Astrocyte (in vitro differentiated cells and primary cell): ENCODE results near the gene COMMD10. TPM values are rescaled to one million over a fixed set of nuclear protein-coding genes. Genes with fewer than 3 reads are reported as not detected.

Source experiments
- DNase-seq: peaks from one replicate; pipeline ENCODE4 v3.0.0-alpha.2; 2010; ENCODE audit warnings: low read depth
- FAIRE-seq: peaks from 2 replicates; lab custom pipeline; 2011; peaks lifted over from hg19 to GRCh38; lab: Jason Lieb, UNC
- H2AFZ ChIP-seq: 2 replicates; pipeline ENCODE4 v1.6.0; 2012; ENCODE audit warnings: low read depth, low read length, inconsistent platforms
- H3K27ac ChIP-seq: 2 replicates; pipeline ENCODE4 v1.5.1; 2011; ENCODE audit warnings: low read depth, low read length, inconsistent platforms
- H3K27me3 ChIP-seq: 2 replicates; pipeline ENCODE4 v1.6.0; 2011; ENCODE audit warnings: low read length, inconsistent platforms; ENCODE audit not compliant: insufficient read depth
- H3K36me3 ChIP-seq: 2 replicates; pipeline ENCODE4 v1.5.1; 2011; ENCODE audit warnings: low read length, inconsistent platforms; ENCODE audit not compliant: insufficient read depth
- H3K4me1 ChIP-seq: 2 replicates; pipeline ENCODE4 v1.5.1; 2011; ENCODE audit warnings: low read length, inconsistent platforms; ENCODE audit not compliant: insufficient read depth
- H3K4me2 ChIP-seq: 2 replicates; pipeline ENCODE4 v1.6.0; 2012; ENCODE audit warnings: low read length, inconsistent platforms
- H3K4me3 ChIP-seq: 2 replicates; pipeline ENCODE4 v1.5.1; 2011; ENCODE audit warnings: low read depth, mild to moderate bottlenecking, low read length, inconsistent platforms; ENCODE audit not compliant: insufficient read depth
- H3K79me2 ChIP-seq: 2 replicates; pipeline ENCODE4 v1.6.0; 2012; ENCODE audit warnings: mild to moderate bottlenecking, low read length, inconsistent platforms; ENCODE audit not compliant: insufficient read depth
- H3K9ac ChIP-seq: 2 replicates; pipeline ENCODE4 v1.6.0; 2012; ENCODE audit warnings: mild to moderate bottlenecking, low read length, inconsistent platforms
- H3K9me3 ChIP-seq: 2 replicates; pipeline ENCODE4 v1.5.1; 2012; ENCODE audit warnings: low read depth, mild to moderate bottlenecking, low read length, inconsistent platforms; ENCODE audit not compliant: insufficient read depth
- H4K20me1 ChIP-seq: 2 replicates; pipeline ENCODE4 v1.6.0; 2012; ENCODE audit warnings: low read length, inconsistent platforms; ENCODE audit not compliant: insufficient read depth
- H3K27ac Mint-ChIP-seq: one replicate; pipeline ENCODE4 v1.8.0; 2021; ENCODE audit warnings: mild to moderate bottlenecking, mixed read lengths; ENCODE audit not compliant: unreplicated experiment
- H3K27me3 Mint-ChIP-seq: one replicate; pipeline ENCODE4 v1.8.0; 2021; ENCODE audit warnings: low read depth, mixed read lengths; ENCODE audit not compliant: unreplicated experiment
- H3K36me3 Mint-ChIP-seq: one replicate; pipeline ENCODE4 v1.8.0; 2021; ENCODE audit warnings: low read depth, mixed read lengths; ENCODE audit not compliant: unreplicated experiment
- H3K4me1 Mint-ChIP-seq: one replicate; pipeline ENCODE4 v1.8.0; 2021; ENCODE audit warnings: low read depth, mixed read lengths; ENCODE audit not compliant: unreplicated experiment
- H3K4me3 Mint-ChIP-seq: one replicate; pipeline ENCODE4 v1.8.0; 2021; ENCODE audit warnings: mild to moderate bottlenecking, moderate library complexity, mixed read lengths; ENCODE audit not compliant: unreplicated experiment
- H3K9me3 Mint-ChIP-seq: one replicate; pipeline ENCODE4 v1.8.0; 2021; ENCODE audit warnings: mild to moderate bottlenecking, mixed read lengths; ENCODE audit not compliant: unreplicated experiment
- EZH2 ChIP-seq: IDR thresholded peaks from 2 replicates; pipeline ENCODE4 v1.6.1; 2012; ENCODE audit warnings: mild to moderate bottlenecking, low read length, inconsistent platforms; ENCODE audit not compliant: insufficient read depth
- total RNA-seq: library from RNA; stranded (reverse); gene quantifications from 2 replicates; pipeline ENCODE4 v1.2.1, GENCODE V29; 2021
- TF ChIP-seq, protein P1 (sequence below): IDR thresholded peaks from 2 replicates; pipeline ENCODE4 v1.5.1; 2011; ENCODE audit warnings: low read depth, mild to moderate bottlenecking, inconsistent platforms, low read length, moderate library complexity; ENCODE audit not compliant: insufficient read depth

Gene COMMD10
- total RNA-seq, 1 donor from 2014 or later: 18.1 TPM

DNA sequence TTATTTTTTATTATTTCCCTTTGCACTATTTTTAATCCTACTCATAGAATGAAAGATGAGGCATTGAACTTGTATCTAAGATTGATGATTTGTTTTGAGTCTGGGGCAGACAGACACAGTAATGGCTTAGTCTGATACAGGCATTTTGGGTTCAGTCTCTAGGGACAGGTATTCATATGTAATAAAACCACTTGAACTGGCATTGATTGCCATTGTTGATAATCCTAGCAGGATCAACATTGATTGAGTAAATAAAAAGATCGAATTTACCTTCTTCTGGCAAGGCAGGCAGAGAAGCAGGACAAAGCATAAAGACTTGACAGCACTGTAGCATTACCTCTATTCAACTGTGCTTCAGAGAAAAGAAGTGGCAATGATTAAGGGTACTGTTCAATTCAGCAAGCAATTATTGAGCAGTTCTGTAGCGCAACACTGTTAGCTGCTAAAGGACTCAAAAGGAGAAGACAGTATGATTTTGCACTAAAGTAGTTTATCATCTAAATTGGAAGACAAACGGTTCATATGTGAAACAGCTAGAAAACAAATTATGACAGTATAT lies 144.4 kb downstream of the COMMD10 start:
- H3K36me3 Mint-ChIP-seq: no peaks in the 10 kb centered on the region
- H3K9ac ChIP-seq: no peak overlapping the region
- no peak overlapping the region for H3K27ac ChIP-seq
- H3K4me1 Mint-ChIP-seq: no peaks in the 10 kb centered on the region
- no peaks in the 10 kb centered on the region for H3K27me3 Mint-ChIP-seq
- no peaks in the 10 kb centered on the region for H3K27me3 ChIP-seq
- H3K9me3 ChIP-seq: no peaks in the 10 kb centered on the region
- H3K4me1 ChIP-seq: no peaks in the 10 kb centered on the region
- H3K27ac Mint-ChIP-seq: no peak overlapping the region
- no peaks in the 10 kb centered on the region for H3K79me2 ChIP-seq
- no peaks in the 10 kb centered on the region for H3K36me3 ChIP-seq
- FAIRE-seq (no peak), DNase-seq (no peak)
- H2AFZ ChIP-seq: no peak overlapping the region
- H4K20me1 ChIP-seq: no peaks in the 10 kb centered on the region
- H3K9me3 Mint-ChIP-seq: no peaks in the 10 kb centered on the region
- H3K4me2 ChIP-seq: no peak overlapping the region
- H3K4me3 Mint-ChIP-seq: no peak overlapping the region
- H3K4me3 ChIP-seq: no peak overlapping the region
- TF ChIP-seq, protein P1, sequence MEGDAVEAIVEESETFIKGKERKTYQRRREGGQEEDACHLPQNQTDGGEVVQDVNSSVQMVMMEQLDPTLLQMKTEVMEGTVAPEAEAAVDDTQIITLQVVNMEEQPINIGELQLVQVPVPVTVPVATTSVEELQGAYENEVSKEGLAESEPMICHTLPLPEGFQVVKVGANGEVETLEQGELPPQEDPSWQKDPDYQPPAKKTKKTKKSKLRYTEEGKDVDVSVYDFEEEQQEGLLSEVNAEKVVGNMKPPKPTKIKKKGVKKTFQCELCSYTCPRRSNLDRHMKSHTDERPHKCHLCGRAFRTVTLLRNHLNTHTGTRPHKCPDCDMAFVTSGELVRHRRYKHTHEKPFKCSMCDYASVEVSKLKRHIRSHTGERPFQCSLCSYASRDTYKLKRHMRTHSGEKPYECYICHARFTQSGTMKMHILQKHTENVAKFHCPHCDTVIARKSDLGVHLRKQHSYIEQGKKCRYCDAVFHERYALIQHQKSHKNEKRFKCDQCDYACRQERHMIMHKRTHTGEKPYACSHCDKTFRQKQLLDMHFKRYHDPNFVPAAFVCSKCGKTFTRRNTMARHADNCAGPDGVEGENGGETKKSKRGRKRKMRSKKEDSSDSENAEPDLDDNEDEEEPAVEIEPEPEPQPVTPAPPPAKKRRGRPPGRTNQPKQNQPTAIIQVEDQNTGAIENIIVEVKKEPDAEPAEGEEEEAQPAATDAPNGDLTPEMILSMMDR: no peak
- TF ChIP-seq EZH2: no peak

- H3K27ac ChIP-seq: no peak overlapping the region
- H3K9ac ChIP-seq: no peak overlapping the region
- no peaks in the 10 kb centered on the region for H3K36me3 Mint-ChIP-seq
- DNase-seq: no peak
- no peak overlapping the region for H3K4me3 ChIP-seq
- no peak overlapping the region for H3K4me3 Mint-ChIP-seq
- no peak overlapping the region for H2AFZ ChIP-seq
- H3K4me1 ChIP-seq: no peaks in the 10 kb centered on the region
- H3K9me3 ChIP-seq: no peaks in the 10 kb centered on the region
- H3K9me3 Mint-ChIP-seq: no peaks in the 10 kb centered on the region
- no peaks in the 10 kb centered on the region for H4K20me1 ChIP-seq
- H3K4me2 ChIP-seq: no peak overlapping the region
- no peaks in the 10 kb centered on the region for H3K4me1 Mint-ChIP-seq
- no peaks in the 10 kb centered on the region for H3K27me3 ChIP-seq
- no peak overlapping the region for H3K27ac Mint-ChIP-seq
- H3K79me2 ChIP-seq: no peaks in the 10 kb centered on the region
- H3K27me3 Mint-ChIP-seq: no peaks in the 10 kb centered on the region
- H3K36me3 ChIP-seq: no peaks in the 10 kb centered on the region
- no peak for TF ChIP-seq EZH2
- TF ChIP-seq, protein P1: no peak
- no peak for FAIRE-seq
These were observed 146.5 kb downstream of the COMMD10 start for GRCh38 chr5:116231288-116231687.

GRCh38 chr5:116234681-116235080 lies 149.9 kb downstream of the COMMD10 start:
- no peaks in the 10 kb centered on the region for H3K79me2 ChIP-seq
- H3K4me2 ChIP-seq: no peak overlapping the region
- H3K4me1 Mint-ChIP-seq: no peaks in the 10 kb centered on the region
- no peaks in the 10 kb centered on the region for H3K36me3 ChIP-seq
- DNase-seq: no peak
- no peaks in the 10 kb centered on the region for H3K4me1 ChIP-seq
- FAIRE-seq: no peak
- TF ChIP-seq EZH2: no peak
- TF ChIP-seq, protein P1: no peak
- no peak overlapping the region for H3K4me3 ChIP-seq
- H3K27ac ChIP-seq: no peak overlapping the region
- no peaks in the 10 kb centered on the region for H3K9me3 ChIP-seq
- H3K4me3 Mint-ChIP-seq: no peak overlapping the region
- H3K9me3 Mint-ChIP-seq: no peaks in the 10 kb centered on the region
- no peaks in the 10 kb centered on the region for H4K20me1 ChIP-seq
- no peaks in the 10 kb centered on the region for H3K27me3 ChIP-seq
- H2AFZ ChIP-seq: no peak overlapping the region
- H3K36me3 Mint-ChIP-seq: no peaks in the 10 kb centered on the region
- H3K9ac ChIP-seq: no peak overlapping the region
- H3K27ac Mint-ChIP-seq: no peak overlapping the region
- no peaks in the 10 kb centered on the region for H3K27me3 Mint-ChIP-seq
